NB4 (cell line): ENCODE data around the gene CD300LB.

Experiments
- CTCF ChIP-seq: IDR thresholded peaks from one replicate; pipeline ENCODE4 v1.5.1; 2012; ENCODE audit warnings: low read depth, low read length
- MAX ChIP-seq: IDR thresholded peaks from 2 replicates; pipeline ENCODE4 v1.6.1; 2011; ENCODE audit warnings: low read depth, low read length

- TF ChIP-seq CTCF (no peak), MAX (no peak)
These were observed 39.6 kb downstream of the CD300LB start for GRCh38 chr17:74491626-74492025.
